H1 (cell line): ENCODE results near the gene THADA. TPM values are rescaled to one million over a fixed set of nuclear protein-coding genes. Genes with fewer than 3 reads are reported as not detected.

ENCODE experiments used
- CTCF ChIA-PET: fragments of 300-600 bp; sonication (Branson Sonifier 250); formaldehyde crosslinking; loops from one replicate; lab custom pipeline; 2021; ENCODE audit not compliant: partially characterized antibody; lab: Charles Lee
- POLR2A ChIA-PET: fragments of 300-600 bp; sonication (Branson Sonifier 250); formaldehyde crosslinking; loops from one replicate; lab custom pipeline; 2021; ENCODE audit warnings: inconsistent platforms; ENCODE audit not compliant: partially characterized antibody; lab: Charles Lee
- DNase-seq, 2 experiments: peaks; one replicate each; pipeline versions ENCODE4 v3.0.0 to v3.0.0-alpha.2; 2010 to 2022; ENCODE audit warnings: low spot score in 2 of 2, low read depth in 1 of 2, mixed read lengths in 1 of 2
- FAIRE-seq: peaks from 2 replicates; lab custom pipeline; 2011; peaks lifted over from hg19 to GRCh38; lab: Jason Lieb, UNC
- H2AFZ ChIP-seq: 2 replicates; pipeline ENCODE4 v1.8.1; 2012; ENCODE audit warnings: low read length, inconsistent platforms
- H2AK5ac ChIP-seq: 2 replicates; pipeline ENCODE4 v1.6.1; 2013; ENCODE audit warnings: low read depth, low read length
- H2BK120ac ChIP-seq: replicated peaks from 2 replicates; pipeline ENCODE3; 2013; ENCODE audit warnings: low read depth, low read length, inconsistent platforms
- H2BK12ac ChIP-seq: 2 replicates; pipeline ENCODE4 v1.6.1; 2013; ENCODE audit warnings: low read depth, low read length
- H2BK15ac ChIP-seq: 2 replicates; pipeline ENCODE4 v1.6.1; 2013; ENCODE audit warnings: low read length
- H2BK20ac ChIP-seq: 2 replicates; pipeline ENCODE4 v1.6.1; 2013; ENCODE audit warnings: low read length
- H2BK5ac ChIP-seq: 2 replicates; pipeline ENCODE4 v1.6.1; 2013; ENCODE audit warnings: low read depth, low read length
- H3K14ac ChIP-seq: 2 replicates; pipeline ENCODE4 v1.6.1; 2013; ENCODE audit warnings: inconsistent platforms; ENCODE audit not compliant: insufficient read length
- H3K18ac ChIP-seq: 2 replicates; pipeline ENCODE4 v1.6.1; 2013; ENCODE audit warnings: low read length; ENCODE audit errors: extremely low read depth
- H3K23ac ChIP-seq: 2 replicates; pipeline ENCODE4 v1.6.1; 2013; ENCODE audit warnings: inconsistent platforms; ENCODE audit not compliant: insufficient read length
- H3K23me2 ChIP-seq: 2 replicates; pipeline ENCODE4 v1.6.1; 2013; ENCODE audit warnings: low read depth, low read length
- H3K27ac ChIP-seq: 2 replicates; pipeline ENCODE4 v1.6.1; 2011; ENCODE audit warnings: low read depth, low read length, inconsistent platforms
- H3K27me3 ChIP-seq, 4 experiments: replicated peaks in 1 of 4; 1 replicate in 1 of 4; 2 replicates in 3 of 4; pipeline versions ENCODE4 v1.6.1 to v1.8.1; 2011 to 2013; ENCODE audit warnings: low read length in 3 of 4, mild to moderate bottlenecking in 3 of 4, inconsistent platforms in 2 of 4, mixed read lengths in 2 of 4, moderate library complexity in 1 of 4; ENCODE audit not compliant: control insufficient read depth in 3 of 4, insufficient read depth in 3 of 4; ENCODE audit errors: extremely low read depth in 1 of 4
- H3K36me3 ChIP-seq, 4 experiments: 2 replicates each; pipeline versions ENCODE4 v1.6.1 to v1.8.1; 2011 to 2013; ENCODE audit warnings: mild to moderate bottlenecking in 4 of 4, low read length in 3 of 4, moderate library complexity in 2 of 4, control low read depth in 1 of 4, inconsistent platforms in 1 of 4; ENCODE audit not compliant: insufficient read depth in 4 of 4, control insufficient read depth in 2 of 4
- H3K4ac ChIP-seq: replicated peaks from 2 replicates; pipeline ENCODE3; 2013; ENCODE audit warnings: low read length, low read depth, mixed read lengths, inconsistent platforms; ENCODE audit not compliant: insufficient read length
- H3K4me1 ChIP-seq, 4 experiments: replicated peaks in 1 of 4; 1 replicate in 1 of 4; 2 replicates in 3 of 4; pipeline versions ENCODE4 v1.6.1 to v1.8.1; 2011 to 2013; ENCODE audit warnings: low read length in 3 of 4, inconsistent platforms in 2 of 4, mixed read lengths in 1 of 4; ENCODE audit not compliant: insufficient read depth in 4 of 4, control insufficient read depth in 3 of 4
- H3K4me2 ChIP-seq, 2 experiments: 2 replicates each; pipeline versions ENCODE4 v1.6.1 to v1.8.1; 2011 to 2013; ENCODE audit warnings: low read depth in 2 of 2, low read length in 2 of 2, control low read depth in 1 of 2, inconsistent platforms in 1 of 2, mild to moderate bottlenecking in 1 of 2; ENCODE audit not compliant: insufficient read depth in 1 of 2
- H3K4me3 ChIP-seq, 4 experiments: fragments of 200-600, 300-600 bp in 1 of 4; sonication (generic), shearing (Covaris generic), sonication (Bioruptor Twin) in 1 of 4; 2 replicates each; pipeline versions ENCODE4 v1.5.1 to v1.8.1; 2011 to 2016; ENCODE audit warnings: low read length in 4 of 4, low read depth in 3 of 4, control low read depth in 2 of 4, inconsistent platforms in 2 of 4, mild to moderate bottlenecking in 2 of 4, mixed read lengths in 1 of 4, moderate library complexity in 1 of 4; ENCODE audit not compliant: insufficient read depth in 2 of 4; ENCODE audit errors: extremely low read depth in 1 of 4
- H3K56ac ChIP-seq: replicated peaks from 2 replicates; pipeline ENCODE3; 2013; ENCODE audit warnings: low read depth, mild to moderate bottlenecking, mixed read lengths, low read length, inconsistent platforms; ENCODE audit not compliant: insufficient read length
- H3K79me1 ChIP-seq: 2 replicates; pipeline ENCODE4 v1.6.1; 2013; ENCODE audit warnings: low read depth, low read length, control low read depth
- H3K79me2 ChIP-seq, 2 experiments: 2 replicates each; pipeline versions ENCODE4 v1.6.1 to v1.8.1; 2012 to 2013; ENCODE audit warnings: low read length in 2 of 2, mild to moderate bottlenecking in 2 of 2, inconsistent platforms in 1 of 2; ENCODE audit not compliant: insufficient read depth in 2 of 2, control insufficient read depth in 1 of 2
- H3K9ac ChIP-seq, 4 experiments: replicated peaks in 1 of 4; 1 replicate in 1 of 4; 2 replicates in 3 of 4; pipeline versions ENCODE4 v1.6.1 to v1.8.1; 2011 to 2013; ENCODE audit warnings: low read depth in 3 of 4, low read length in 3 of 4, control low read depth in 2 of 4, mild to moderate bottlenecking in 2 of 4, moderate library complexity in 2 of 4, inconsistent platforms in 1 of 4; ENCODE audit errors: extremely low read depth in 1 of 4
- H3K9me3 ChIP-seq, 2 experiments: 2 replicates each; pipeline versions ENCODE4 v1.6.1 to v1.8.1; 2012 to 2013; ENCODE audit warnings: mild to moderate bottlenecking in 2 of 2, moderate library complexity in 2 of 2, control low read depth in 1 of 2, inconsistent platforms in 1 of 2, low read depth in 1 of 2, low read length in 1 of 2, mixed read lengths in 1 of 2; ENCODE audit not compliant: insufficient read depth in 2 of 2
- H4K20me1 ChIP-seq, 2 experiments: replicated peaks in 1 of 2; 2 replicates each; pipeline versions ENCODE3 to v1.8.1; 2011 to 2013; ENCODE audit warnings: inconsistent platforms in 2 of 2, low read length in 2 of 2, mild to moderate bottlenecking in 1 of 2; ENCODE audit not compliant: insufficient read depth in 2 of 2, control insufficient read depth in 1 of 2
- H4K5ac ChIP-seq: 2 replicates; pipeline ENCODE4 v1.6.1; 2013; ENCODE audit warnings: low read length, low read depth, mixed read lengths, inconsistent platforms; ENCODE audit not compliant: insufficient read length
- H4K8ac ChIP-seq: 2 replicates; pipeline ENCODE4 v1.8.0; 2013; ENCODE audit warnings: mild to moderate bottlenecking, moderate library complexity, low read length, inconsistent platforms; ENCODE audit not compliant: insufficient read depth; ENCODE audit errors: extremely low read depth
- H4K91ac ChIP-seq: replicated peaks from 2 replicates; pipeline ENCODE3; 2013; ENCODE audit warnings: low read length, mixed read lengths, inconsistent platforms; ENCODE audit not compliant: insufficient read length
- EP300 ChIP-seq, 2 experiments: IDR thresholded peaks; 1 replicate in 1 of 2; 2 replicates in 1 of 2; pipeline ENCODE4 v1.6.1; 2011 to 2012; ENCODE audit warnings: low read depth in 2 of 2, low read length in 2 of 2, mild to moderate bottlenecking in 2 of 2, borderline replicate concordance in 1 of 2, inconsistent platforms in 1 of 2, moderate library complexity in 1 of 2
- HDAC2 ChIP-seq, 2 experiments: fragments of 300-600 bp in 1 of 2; sonication (generic) in 1 of 2; IDR thresholded peaks; 2 replicates each; pipeline ENCODE4 v1.6.1; 2011 to 2012; ENCODE audit warnings: low read depth in 2 of 2, low read length in 2 of 2, mild to moderate bottlenecking in 2 of 2, moderate library complexity in 2 of 2, borderline replicate concordance in 1 of 2, inconsistent platforms in 1 of 2
- JUN ChIP-seq: IDR thresholded peaks from 2 replicates; pipeline ENCODE4 v1.6.1; 2011; ENCODE audit warnings: low read depth, mild to moderate bottlenecking, improper control_type of control experiment, low read length
- KDM5A ChIP-seq: fragments of 200-600 bp; IDR thresholded peaks from 2 replicates; pipeline ENCODE4 v1.7.1; 2012; ENCODE audit warnings: mild to moderate bottlenecking, low read length, inconsistent platforms, mixed read lengths
- RAD21 ChIP-seq, 2 experiments: IDR thresholded peaks in 1 of 2; conservative IDR thresholded peaks in 1 of 2; 2 replicates each; pipeline ENCODE4 v1.6.1; 2011; ENCODE audit warnings: low read depth in 2 of 2, low read length in 2 of 2, improper control_type of control experiment in 1 of 2, inconsistent platforms in 1 of 2, mild to moderate bottlenecking in 1 of 2, moderate library complexity in 1 of 2
- RXRA ChIP-seq: IDR thresholded peaks from 2 replicates; pipeline ENCODE4 v1.6.1; 2011; ENCODE audit warnings: low read depth, mild to moderate bottlenecking, low read length, moderate library complexity; ENCODE audit not compliant: insufficient read depth
- WGBS, 2 experiments: shearing (Covaris generic) in 1 of 2; methylation state at CpG; one replicate each; pipeline versions ENCODE4 v1.1.6 to v1.1.7; 2013 to 2015; ENCODE audit warnings: low lambda C conversion rate in 2 of 2, mixed read lengths in 2 of 2, inconsistent platforms in 1 of 2, low coverage in 1 of 2, missing lambda C conversion rate in 1 of 2; ENCODE audit not compliant: insufficient replicate concordance in 2 of 2, insufficient coverage in 1 of 2, insufficient read length in 1 of 2; ENCODE audit errors: extremely low coverage in 1 of 2, missing lambda C conversion rate in 1 of 2; 5-methylcytosine and 5-hydroxymethylcytosine counted together
- polyA plus RNA-seq, 7 experiments: library from polyadenylated mRNA; depleted of rRNA in 3 of 7; stranded (reverse) in 5 of 7; unstranded in 2 of 7; fragments of >200 nt in 5 of 7; fragments of 200-250 nt in 2 of 7; gene quantifications; 1 replicate in 5 of 7; 2 replicates in 1 of 7; 4 replicates in 1 of 7; pipeline versions ENCODE4 v1.2.1 to v1.2.3, GENCODE V29; 2011 to 2013; ENCODE audit warnings: missing spikeins in 2 of 7, mixed read lengths in 2 of 7
- total RNA-seq: library from RNA; stranded (reverse); fragmentation: NEBNext Ultra II Directional; extraction: Animal tissue kit (Norgen Biotek cat#: 25700); gene quantifications from 2 replicates; pipeline ENCODE4 v1.2.1, GENCODE V29; 2021
- TF ChIP-seq, protein P1 (sequence below), 3 experiments: IDR thresholded peaks; 1 replicate in 2 of 3; 2 replicates in 1 of 3; pipeline versions ENCODE4 v1.5.1 to v1.6.1; 2011; ENCODE audit warnings: low read length in 3 of 3, mild to moderate bottlenecking in 3 of 3, inconsistent platforms in 2 of 3, low read depth in 1 of 3, moderate library complexity in 1 of 3; ENCODE audit not compliant: insufficient read depth in 1 of 3; ENCODE audit errors: control extremely low read depth in 1 of 3

THADA gene
- total and polyA plus RNA-seq, 2 of the 8 experiments (the other 6 are each of a cell fraction or from before 2014, with no cell fraction given): 22.4 to 26.8 TPM

DNA sequence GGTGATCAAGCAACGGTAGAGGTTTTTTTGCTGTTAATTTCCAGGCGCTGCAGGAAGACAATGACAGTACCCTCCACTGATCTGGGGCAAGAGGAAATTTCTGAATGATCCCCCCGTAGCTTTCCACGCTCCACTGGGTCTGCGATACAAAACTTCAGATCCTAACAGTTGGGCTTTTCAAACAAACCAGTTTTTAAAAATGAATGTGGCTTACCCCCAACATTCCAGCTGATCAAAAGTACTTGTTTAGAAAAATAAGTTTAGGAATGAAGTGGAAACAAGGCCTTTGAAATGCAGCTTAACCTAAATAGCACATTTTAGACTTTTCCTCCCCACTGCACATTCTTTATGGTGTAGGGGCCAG, 375.1 kb downstream of the THADA start:
- H3K9me3 ChIP-seq: no peaks in the 10 kb centered on the region
- H2BK5ac ChIP-seq: peak overlapping the region; percentile 100; the same call in 1 of the 2 replicates
- no peak overlapping the region for H3K4ac ChIP-seq
- CTCF ChIA-PET: interaction anchor here (0.7 to 6.5 kb wide), 14 partner anchors 9 to 273 kb away, joined by 3 to 67 read pairs (median 5); no protein-coding TSS in a partner anchor
- peak overlapping the region; percentile 56 for H4K91ac ChIP-seq
- H3K36me3 ChIP-seq: peaks cover 2 to 35% (median 17%) of the 10 kb centered on the region in 4 experiments; a peak in 6 of 8 replicates
- H3K4me2 ChIP-seq: peak overlapping the region; percentile 78 to 80
- no peak overlapping the region for H2BK120ac ChIP-seq
- H3K4me1 ChIP-seq: peaks cover 20 to 45% (median 25%) of the 10 kb centered on the region in 4 experiments
- DNase-seq (no peak), FAIRE-seq (no peak)
- no peak overlapping the region for H3K23ac ChIP-seq
- H3K9ac ChIP-seq: 0 out of 7 replicates have a peak overlapping the region, but pooled peaks of 2 of the 4 experiments have one; percentile 2 to 34
- H3K56ac ChIP-seq: peak overlapping the region; percentile 12
- no peak overlapping the region for H2BK15ac ChIP-seq
- peaks cover 12 to 42% of the 10 kb centered on the region in 2 experiments for H3K79me2 ChIP-seq
- no peak overlapping the region for H2BK20ac ChIP-seq
- H4K8ac ChIP-seq: no peak overlapping the region; the same call in 1 of the 2 replicates
- no peak overlapping the region for H3K14ac ChIP-seq
- H2AFZ ChIP-seq: no peak overlapping the region
- peak overlapping the region; percentile 44 for H3K18ac ChIP-seq
- H3K79me1 ChIP-seq: no peaks in the 10 kb centered on the region
- H4K5ac ChIP-seq: peak overlapping the region; percentile 15
- H4K20me1 ChIP-seq: peaks cover 11 to 14% of the 10 kb centered on the region in 2 experiments
- POLR2A ChIA-PET: interaction anchor here (0.7 to 8.6 kb wide), 6 partner anchors 9 to 60 kb away, joined by 3 to 52 read pairs (median 4); no protein-coding TSS in a partner anchor
- peak overlapping the region; percentile 20; the same call in 1 of the 2 replicates for H3K27ac ChIP-seq
- no peaks in the 10 kb centered on the region for H3K27me3 ChIP-seq
- TF ChIP-seq RAD21 (IDR thresholded peaks at IDR 0.05 in 1 of 2, conservative IDR thresholded peaks at IDR 0.05 in 1 of 2; ENCODE audit: low read depth in 2 of 2, low read length in 2 of 2) (no peak), HDAC2 (IDR thresholded peaks at IDR 0.05; ENCODE audit: borderline replicate concordance in 1 of 2, low read depth in 2 of 2, low read length in 2 of 2) (no peak), RXRA (no peak), KDM5A (no peak), JUN (no peak), EP300 (IDR thresholded peaks at IDR 0.05; ENCODE audit: borderline replicate concordance in 1 of 2, low read depth in 2 of 2, low read length in 2 of 2) (no peak)
- TF ChIP-seq, protein P1, sequence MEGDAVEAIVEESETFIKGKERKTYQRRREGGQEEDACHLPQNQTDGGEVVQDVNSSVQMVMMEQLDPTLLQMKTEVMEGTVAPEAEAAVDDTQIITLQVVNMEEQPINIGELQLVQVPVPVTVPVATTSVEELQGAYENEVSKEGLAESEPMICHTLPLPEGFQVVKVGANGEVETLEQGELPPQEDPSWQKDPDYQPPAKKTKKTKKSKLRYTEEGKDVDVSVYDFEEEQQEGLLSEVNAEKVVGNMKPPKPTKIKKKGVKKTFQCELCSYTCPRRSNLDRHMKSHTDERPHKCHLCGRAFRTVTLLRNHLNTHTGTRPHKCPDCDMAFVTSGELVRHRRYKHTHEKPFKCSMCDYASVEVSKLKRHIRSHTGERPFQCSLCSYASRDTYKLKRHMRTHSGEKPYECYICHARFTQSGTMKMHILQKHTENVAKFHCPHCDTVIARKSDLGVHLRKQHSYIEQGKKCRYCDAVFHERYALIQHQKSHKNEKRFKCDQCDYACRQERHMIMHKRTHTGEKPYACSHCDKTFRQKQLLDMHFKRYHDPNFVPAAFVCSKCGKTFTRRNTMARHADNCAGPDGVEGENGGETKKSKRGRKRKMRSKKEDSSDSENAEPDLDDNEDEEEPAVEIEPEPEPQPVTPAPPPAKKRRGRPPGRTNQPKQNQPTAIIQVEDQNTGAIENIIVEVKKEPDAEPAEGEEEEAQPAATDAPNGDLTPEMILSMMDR (IDR thresholded peaks at IDR 0.05; ENCODE audit: control extremely low read depth in 1 of 3, insufficient read depth in 1 of 3, low read depth in 1 of 3, low read length in 3 of 3): no peak
- 67% methylated on average over 5 of the region's 5 CpGs; no CpG with 5 or more reads in 1 of the 2 experiments for WGBS, 2 experiments
- peaks cover 11% of the 10 kb centered on the region for H3K23me2 ChIP-seq
- peak overlapping the region in 2 of 4 experiments; percentile 29 to 83; a peak in 4 of 8 replicates for H3K4me3 ChIP-seq
- peak overlapping the region; percentile 5; the same call in 1 of the 2 replicates for H2BK12ac ChIP-seq
- no peak overlapping the region for H2AK5ac ChIP-seq
